Activated CD4-positive, alpha-beta T cell treated with anti-CD3 and anti-CD28 coated beads, Interleukin-2, amount 50 U/mL, for 16 hours (primary cell): ENCODE data around the gene GLMN.
"Not testable (repeated sequence)": the region's sequence is repeated elsewhere in the genome, so short reads cannot be mapped to it uniquely, and the experiment has no call there.

Experiments
- DNase-seq: peaks from one replicate; pipeline ENCODE4 v3.0.0-alpha.2; 2020

GLMN gene

GRCh38 chr1:92291372-92291999, 7.3 kb downstream of the GLMN start:
- peak; percentile 23 for DNase-seq

- not testable (repeated sequence) for DNase-seq
These were observed 17.4 kb downstream of the GLMN start for GRCh38 chr1:92281411-92281810.

GRCh38 chr1:92279781-92280180, 19.0 kb downstream of the GLMN start:
- DNase-seq = not testable (repeated sequence)

GRCh38 chr1:92277105-92277723, 21.6 kb downstream of the GLMN start:
- no peak for DNase-seq

GRCh38 chr1:92276082-92276481, 22.7 kb downstream of the GLMN start:
- DNase-seq = no peak

- no peak for DNase-seq
These were observed 23.8 kb downstream of the GLMN start for GRCh38 chr1:92274939-92275338.

GRCh38 chr1:92273039-92273438, 25.7 kb downstream of the GLMN start:
- DNase-seq = no peak

- DNase-seq = no peak
These were observed 36.3 kb downstream of the GLMN start for GRCh38 chr1:92262516-92262915.

- no peak for DNase-seq
These were observed 39.4 kb downstream of the GLMN start for GRCh38 chr1:92259350-92259749.

GRCh38 chr1:92254714-92255113, 44.1 kb downstream of the GLMN start:
- not testable (repeated sequence) for DNase-seq

GRCh38 chr1:92244376-92244775, 54.4 kb downstream of the GLMN start:
- no peak for DNase-seq

GRCh38 chr1:92240034-92240433, 58.8 kb downstream of the GLMN start:
- DNase-seq = no peak

- DNase-seq = no peak
These were observed 68.1 kb downstream of the GLMN start for GRCh38 chr1:92230736-92231135.

GRCh38 chr1:92228401-92228800, 70.4 kb downstream of the GLMN start:
- DNase-seq = no peak

GRCh38 chr1:92219028-92219427, 79.8 kb downstream of the GLMN start:
- DNase-seq = no peak

- no peak for DNase-seq
These were observed 80.2 kb downstream of the GLMN start for GRCh38 chr1:92218559-92218958.

GRCh38 chr1:92217721-92218120, 81.1 kb downstream of the GLMN start, which contains the start of gene C1orf146:
Gene C1orf146, plus strand, starts transcription at chr1:92217915. Its CDS starts 13,506 bp downstream, at chr1:92231421.
- no peak for DNase-seq

GRCh38 chr1:92211166-92211565, 87.6 kb downstream of the GLMN start:
- no peak for DNase-seq

GRCh38 chr1:92210701-92211100, 88.1 kb downstream of the GLMN start:
- no peak for DNase-seq

- peak; percentile 10 for DNase-seq
These were observed 95.7 kb downstream of the GLMN start for GRCh38 chr1:92203105-92203504.

- no peak for DNase-seq
These were observed 96.8 kb downstream of the GLMN start for GRCh38 chr1:92201973-92202372.
